Activated naive CD8-positive, alpha-beta T cell treated with anti-CD3 and anti-CD28 coated beads for 36 hours (primary cell): Measurements from ENCODE around the gene SYNGR2. TPM values are rescaled to one million over a fixed set of nuclear protein-coding genes. Genes with fewer than 3 reads are reported as not detected.

Experiments
- DNase-seq: peaks from one replicate; pipeline ENCODE4 v3.0.0; 2021
- H3K27ac Mint-ChIP-seq: one replicate; pipeline ENCODE4 v1.8.0; 2022; ENCODE audit warnings: mild to moderate bottlenecking, moderate library complexity, mixed read lengths
- H3K27me3 Mint-ChIP-seq: one replicate; pipeline ENCODE4 v1.8.0; 2022; ENCODE audit warnings: mild to moderate bottlenecking, mixed read lengths
- H3K36me3 Mint-ChIP-seq: one replicate; pipeline ENCODE4 v1.8.0; 2021; ENCODE audit warnings: mild to moderate bottlenecking, mixed read lengths
- H3K4me1 Mint-ChIP-seq: one replicate; pipeline ENCODE4 v1.8.0; 2021; ENCODE audit warnings: mixed read lengths
- H3K4me3 Mint-ChIP-seq: one replicate; pipeline ENCODE4 v1.8.0; 2022; ENCODE audit warnings: mild to moderate bottlenecking, moderate library complexity, mixed read lengths
- H3K9me3 Mint-ChIP-seq: one replicate; pipeline ENCODE4 v1.8.0; 2022; ENCODE audit warnings: mixed read lengths
- total RNA-seq, 2 experiments: library from RNA; stranded (reverse); gene quantifications; one replicate each; pipeline ENCODE4 v1.2.3, GENCODE V29; 2021

SYNGR2 gene, protein sequence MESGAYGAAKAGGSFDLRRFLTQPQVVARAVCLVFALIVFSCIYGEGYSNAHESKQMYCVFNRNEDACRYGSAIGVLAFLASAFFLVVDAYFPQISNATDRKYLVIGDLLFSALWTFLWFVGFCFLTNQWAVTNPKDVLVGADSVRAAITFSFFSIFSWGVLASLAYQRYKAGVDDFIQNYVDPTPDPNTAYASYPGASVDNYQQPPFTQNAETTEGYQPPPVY
- 100 to 1,000 TPM; 126 to 127 TPM for total RNA-seq

GRCh38 chr17:78168242-78168902 is at the start of gene SYNGR2:
Gene SYNGR2, plus strand, starts transcription at chr17:78168581. Its CDS starts 36 bp downstream, at chr17:78168617.
- Mint-ChIP-seq H3K4me1 (peaks cover 31% of the 10 kb centered on the region), H3K4me3 (peak within 1 kb of the TSS; percentile 79), H3K9me3 (no peaks in the 10 kb centered on the region), H3K27ac (peak within 1 kb of the TSS; percentile 80), H3K27me3 (no peaks in the 10 kb centered on the region), H3K36me3 (peaks cover 21% of the 10 kb centered on the region)
- DNase-seq = peak; percentile 95

- peaks cover 54% of the 10 kb centered on the region for H3K4me1 Mint-ChIP-seq
- H3K9me3 Mint-ChIP-seq = no peaks in the 10 kb centered on the region
- no peaks in the 10 kb centered on the region for H3K27me3 Mint-ChIP-seq
- no peak for DNase-seq
- H3K27ac Mint-ChIP-seq = no peak overlapping the region
- H3K36me3 Mint-ChIP-seq = peaks cover 55% of the 10 kb centered on the region
- H3K4me3 Mint-ChIP-seq = no peak overlapping the region
Observed at GRCh38 chr17:78118801-78119241, 49.6 kb upstream of the SYNGR2 start.

GRCh38 chr17:78120537-78120936 is 47.8 kb upstream of the SYNGR2 start:
- Mint-ChIP-seq H3K4me3 (peak overlapping the region; percentile 81), H3K9me3 (no peaks in the 10 kb centered on the region), H3K4me1 (peaks cover 48% of the 10 kb centered on the region), H3K27ac (peak overlapping the region; percentile 25), H3K36me3 (peaks cover 49% of the 10 kb centered on the region), H3K27me3 (no peaks in the 10 kb centered on the region)
- no peak for DNase-seq

DNA sequence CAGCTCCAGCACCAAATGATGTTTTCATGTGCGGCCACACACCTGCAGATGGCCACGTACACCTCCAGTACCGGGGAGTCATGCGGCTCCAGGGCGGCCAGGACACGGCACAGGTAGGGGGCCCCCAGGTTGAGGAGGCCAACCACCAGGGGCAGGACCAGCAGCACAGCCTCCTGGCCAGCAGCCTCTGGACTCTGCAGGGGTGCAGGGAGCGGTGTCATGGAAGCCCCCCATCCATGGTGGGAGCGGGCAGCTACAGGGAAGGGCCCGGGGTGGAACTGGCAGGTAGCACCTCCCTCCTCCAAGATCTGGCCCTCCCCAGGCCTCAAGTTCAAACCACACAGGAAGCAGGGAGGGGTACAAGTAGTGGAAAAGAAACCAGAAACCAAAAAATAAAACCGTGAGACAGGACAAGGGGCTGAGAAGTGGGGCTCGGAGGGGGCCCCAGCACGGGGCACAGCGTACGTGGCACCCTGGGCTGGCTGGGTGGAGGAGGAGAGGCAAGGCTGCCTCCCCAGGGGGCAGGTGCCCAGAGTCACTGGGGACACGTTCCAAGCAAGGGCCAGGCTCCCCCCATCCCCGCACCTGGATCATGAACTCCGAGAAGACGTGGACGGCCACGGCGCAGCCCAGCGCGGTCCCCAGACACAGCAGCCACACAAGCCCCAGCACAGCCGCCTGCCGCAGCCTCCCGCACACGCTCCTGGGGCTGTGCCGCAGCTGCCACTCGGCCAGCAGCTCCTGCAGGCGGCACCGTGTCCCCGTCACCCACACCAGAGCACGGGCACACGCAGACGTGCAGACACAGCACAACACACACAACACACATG is 47.2 kb upstream of the SYNGR2 start:
- Mint-ChIP-seq H3K4me1 (peaks cover 51% of the 10 kb centered on the region), H3K27me3 (no peaks in the 10 kb centered on the region), H3K27ac (peak overlapping the region; percentile 93), H3K4me3 (peak overlapping the region; percentile 81), H3K9me3 (no peaks in the 10 kb centered on the region), H3K36me3 (peaks cover 51% of the 10 kb centered on the region)
- DNase-seq = peak; percentile 65

- Mint-ChIP-seq H3K4me1 (peaks cover 55% of the 10 kb centered on the region), H3K27ac (peak overlapping the region; percentile 93), H3K4me3 (peak overlapping the region; percentile 81), H3K27me3 (no peaks in the 10 kb centered on the region), H3K9me3 (no peaks in the 10 kb centered on the region), H3K36me3 (peaks cover 54% of the 10 kb centered on the region)
- no peak for DNase-seq
Observed at GRCh38 chr17:78121801-78122215, 46.6 kb upstream of the SYNGR2 start.

- Mint-ChIP-seq H3K27me3 (no peaks in the 10 kb centered on the region), H3K4me1 (peaks cover 58% of the 10 kb centered on the region), H3K4me3 (peak overlapping the region; percentile 81), H3K36me3 (peaks cover 55% of the 10 kb centered on the region), H3K9me3 (no peaks in the 10 kb centered on the region), H3K27ac (peak overlapping the region; percentile 93)
- DNase-seq = no peak
Observed at GRCh38 chr17:78122216-78122930, 46.0 kb upstream of the SYNGR2 start.

DNA sequence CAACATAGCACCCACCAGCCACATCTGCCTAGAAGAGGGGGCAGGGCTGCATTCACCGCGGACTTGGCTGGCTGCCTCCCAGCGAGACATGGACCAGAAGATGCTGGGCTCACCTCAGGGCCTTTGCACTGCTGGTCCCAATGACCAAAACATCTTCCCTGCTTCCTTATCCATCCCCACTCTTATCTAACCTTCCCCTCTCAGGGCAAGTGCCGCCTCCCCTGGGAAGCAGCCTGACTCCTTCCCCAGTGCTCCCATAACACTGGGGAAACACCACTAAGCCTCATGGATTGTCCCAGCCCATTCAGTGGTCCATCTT is 45.5 kb upstream of the SYNGR2 start:
- Mint-ChIP-seq H3K27ac (peak overlapping the region; percentile 93), H3K4me1 (peaks cover 53% of the 10 kb centered on the region)

GRCh38 chr17:78123258-78123929 is 45.0 kb upstream of the SYNGR2 start:
- Mint-ChIP-seq H3K27me3 (no peaks in the 10 kb centered on the region), H3K36me3 (peaks cover 49% of the 10 kb centered on the region), H3K9me3 (no peaks in the 10 kb centered on the region), H3K27ac (peak overlapping the region; percentile 93), H3K4me3 (peak overlapping the region; percentile 90), H3K4me1 (peaks cover 50% of the 10 kb centered on the region)
- DNase-seq = no peak

More for the DNA sequence above, 45.5 kb upstream of the SYNGR2 start:
- peak overlapping the region; percentile 81 for H3K4me3 Mint-ChIP-seq
- DNase-seq = no peak
- peaks cover 51% of the 10 kb centered on the region for H3K36me3 Mint-ChIP-seq
- H3K9me3 Mint-ChIP-seq = no peaks in the 10 kb centered on the region
- no peaks in the 10 kb centered on the region for H3K27me3 Mint-ChIP-seq

GRCh38 chr17:78124081-78124835 is 44.1 kb upstream of the SYNGR2 start:
- no peaks in the 10 kb centered on the region for H3K9me3 Mint-ChIP-seq
- DNase-seq = peak; percentile 44
- peaks cover 49% of the 10 kb centered on the region for H3K36me3 Mint-ChIP-seq
- H3K27ac Mint-ChIP-seq = peak overlapping the region; percentile 55
- no peaks in the 10 kb centered on the region for H3K27me3 Mint-ChIP-seq
- peaks cover 54% of the 10 kb centered on the region for H3K4me1 Mint-ChIP-seq
- H3K4me3 Mint-ChIP-seq = peak overlapping the region; percentile 90

DNA sequence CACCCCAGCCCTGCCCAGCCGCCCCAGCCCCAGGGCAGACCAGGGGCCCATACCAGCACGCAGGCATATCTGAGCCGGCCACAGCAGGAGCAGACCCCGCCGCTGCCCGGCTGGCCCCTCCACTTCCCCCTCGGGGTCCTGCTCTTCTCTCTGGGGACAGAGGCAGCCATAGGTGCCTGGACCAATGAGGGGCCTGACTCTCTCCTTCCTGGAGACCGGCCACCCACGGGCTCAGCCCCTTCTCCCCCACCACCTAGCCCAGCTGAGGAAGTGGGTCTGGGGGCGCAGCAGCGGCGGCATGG is 43.6 kb upstream of the SYNGR2 start:
- Mint-ChIP-seq H3K4me3 (peak overlapping the region; percentile 90), H3K27me3 (no peaks in the 10 kb centered on the region), H3K4me1 (peaks cover 57% of the 10 kb centered on the region), H3K36me3 (peaks cover 48% of the 10 kb centered on the region), H3K27ac (peak overlapping the region; percentile 66), H3K9me3 (no peaks in the 10 kb centered on the region)
- DNase-seq = no peak

DNA sequence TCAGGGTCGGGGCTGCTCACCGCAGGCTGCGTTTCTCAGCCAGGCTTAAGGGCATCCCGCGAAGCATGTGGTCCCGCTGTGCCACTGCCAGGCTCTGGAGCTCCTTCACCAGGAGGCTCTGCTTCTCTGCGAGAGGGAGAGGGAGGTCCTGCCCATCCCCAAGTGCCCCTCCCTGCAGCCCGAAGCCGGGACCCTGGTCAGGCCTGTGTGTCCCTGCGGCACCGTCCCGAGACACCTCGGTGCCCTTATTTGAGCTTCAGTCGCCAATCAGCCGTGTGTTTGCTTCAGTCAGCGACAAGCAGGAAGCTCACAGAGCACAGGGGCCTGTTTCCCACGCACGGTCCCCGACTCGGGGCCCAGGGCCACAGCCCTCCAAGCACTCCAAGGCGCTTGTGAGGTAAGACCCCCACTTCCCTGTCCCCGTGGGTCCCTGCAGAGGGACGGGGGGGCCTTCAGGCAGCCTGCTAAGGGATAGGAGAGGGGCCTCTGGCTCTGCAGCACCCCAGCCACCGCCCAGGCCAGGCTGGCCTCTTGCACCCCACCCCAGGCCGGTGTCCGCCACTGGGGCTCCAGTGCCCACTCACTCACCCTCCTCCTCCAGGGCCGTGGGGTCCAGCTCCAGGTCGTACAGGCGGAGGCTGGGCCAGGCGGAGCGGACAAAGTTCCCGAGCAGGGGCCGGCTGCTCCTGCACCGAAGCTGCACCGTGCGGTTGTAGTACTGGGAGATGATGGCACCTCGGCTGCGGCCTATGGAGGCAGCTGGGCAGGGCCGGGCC is 43.1 kb upstream of the SYNGR2 start:
- Mint-ChIP-seq H3K4me3 (peak overlapping the region; percentile 90), H3K27me3 (no peaks in the 10 kb centered on the region), H3K9me3 (no peaks in the 10 kb centered on the region), H3K36me3 (peaks cover 45% of the 10 kb centered on the region), H3K27ac (peak overlapping the region; percentile 66), H3K4me1 (peaks cover 58% of the 10 kb centered on the region)
- peak; percentile 50 for DNase-seq

DNA sequence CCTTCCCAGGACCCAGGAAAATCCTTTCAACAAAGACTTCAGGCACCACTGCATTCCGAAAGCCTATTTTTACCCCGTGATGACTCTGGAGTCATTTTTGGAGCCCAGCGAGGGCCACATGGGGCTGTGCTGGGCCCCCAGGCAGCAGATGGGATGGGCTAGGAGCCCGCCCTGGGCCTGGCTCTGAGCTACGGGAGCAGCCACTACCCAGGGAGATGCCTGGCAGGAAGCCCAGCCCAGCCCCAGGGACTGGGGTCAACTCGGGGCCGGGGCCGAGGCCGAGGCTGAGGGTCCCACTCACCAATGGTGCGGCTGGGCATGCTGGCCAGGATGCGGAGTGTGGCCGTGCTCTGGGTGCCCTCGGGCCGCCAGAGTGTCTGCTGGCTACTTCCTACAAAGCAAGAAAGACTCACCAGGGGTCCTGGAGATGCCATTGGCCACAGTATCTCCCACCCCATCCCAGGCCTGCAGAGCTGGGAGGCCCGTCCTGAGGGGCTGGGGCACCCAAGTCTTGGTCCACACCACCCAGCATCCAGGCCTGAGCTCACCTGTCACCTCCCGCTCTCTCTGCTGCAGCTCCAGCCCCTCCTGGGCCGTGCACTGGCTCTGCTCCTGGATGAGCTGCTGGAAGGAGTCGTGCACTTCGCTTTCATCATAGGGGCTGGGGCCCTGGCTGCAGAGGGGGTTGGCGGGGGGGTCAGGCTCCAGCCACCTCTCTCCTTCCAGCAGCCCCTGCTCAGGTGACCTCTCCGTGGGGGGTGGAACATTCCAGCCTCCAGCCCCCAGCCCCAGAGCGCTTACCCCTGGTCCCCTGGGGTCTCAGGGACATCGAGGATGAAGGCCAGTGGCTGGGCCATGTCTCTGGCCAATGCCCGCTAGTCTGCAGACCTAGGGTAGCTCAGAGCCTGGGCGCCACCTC is 42.1 kb upstream of the SYNGR2 start:
- H3K27ac Mint-ChIP-seq = peak overlapping the region; percentile 86
- H3K9me3 Mint-ChIP-seq = no peaks in the 10 kb centered on the region
- peaks cover 45% of the 10 kb centered on the region for H3K36me3 Mint-ChIP-seq
- no peak for DNase-seq
- H3K27me3 Mint-ChIP-seq = no peaks in the 10 kb centered on the region
- peaks cover 55% of the 10 kb centered on the region for H3K4me1 Mint-ChIP-seq
- H3K4me3 Mint-ChIP-seq = peak overlapping the region; percentile 90
